OCI-LY3 (cell line): ENCODE results near the gene BTBD17.

Source experiments
- CTCF ChIP-seq: fragments of 200-600, 300-600 bp; sonication (generic); IDR thresholded peaks from 2 replicates; pipeline ENCODE4 v1.5.1; 2014; ENCODE audit warnings: antibody characterized with exemption, low read length, low read depth
- EZH2phosphoT487 ChIP-seq: fragments of 200-600 bp; shearing (Covaris generic); IDR thresholded peaks from 2 replicates; pipeline ENCODE4 v1.6.1; 2018; ENCODE audit warnings: antibody characterized with exemption, mixed run types, low read depth

- TF ChIP-seq CTCF, result no peak
- no peak for TF ChIP-seq EZH2phosphoT487
These were observed 4.2 kb downstream of the BTBD17 start for GRCh38 chr17:74357466-74357809.
